Measurements from ENCODE around the gene TMEM108.

Gene TMEM108

DNA sequence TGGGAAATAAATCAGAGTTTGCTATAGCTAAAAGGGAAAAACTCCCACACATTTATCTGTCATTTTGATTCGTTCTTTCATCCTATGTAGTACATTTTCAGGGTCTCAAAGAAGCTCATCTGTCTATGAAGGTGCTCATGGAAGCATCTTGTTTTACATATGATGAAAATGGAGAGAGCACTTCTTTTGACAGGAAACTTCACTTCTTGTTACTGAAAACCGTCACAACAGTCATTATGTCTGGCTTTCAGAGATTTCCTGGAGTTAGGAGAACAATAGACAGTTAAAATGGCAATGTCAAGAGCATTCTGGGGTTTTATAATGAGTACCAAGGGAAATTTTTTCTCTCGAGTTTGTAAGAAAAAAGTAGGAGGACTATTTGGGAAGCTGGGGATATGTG is 83.3 kb downstream of the TMEM108 start:
- no peak for DNase-seq

DNA sequence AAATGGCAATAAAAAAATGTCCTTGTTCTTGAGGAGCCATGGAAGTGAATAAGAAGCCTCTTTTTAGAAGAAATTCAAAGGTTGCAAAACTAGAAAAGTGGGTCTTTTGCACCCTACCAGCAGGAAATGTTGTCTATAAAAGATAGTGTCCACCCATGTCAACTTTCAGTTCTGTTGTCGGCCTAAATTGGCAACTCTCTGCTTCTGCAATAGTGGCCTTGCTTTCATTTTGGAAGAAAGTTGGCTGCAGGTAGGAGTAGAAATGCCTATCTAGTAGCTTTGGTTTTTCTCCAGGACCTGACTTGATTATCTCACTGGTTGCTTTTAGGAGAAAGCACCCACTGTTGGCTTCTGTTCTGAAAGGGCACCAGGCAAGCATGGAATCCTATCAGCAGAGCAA is 85.4 kb downstream of the TMEM108 start:
- DNase-seq: no peak

DNA sequence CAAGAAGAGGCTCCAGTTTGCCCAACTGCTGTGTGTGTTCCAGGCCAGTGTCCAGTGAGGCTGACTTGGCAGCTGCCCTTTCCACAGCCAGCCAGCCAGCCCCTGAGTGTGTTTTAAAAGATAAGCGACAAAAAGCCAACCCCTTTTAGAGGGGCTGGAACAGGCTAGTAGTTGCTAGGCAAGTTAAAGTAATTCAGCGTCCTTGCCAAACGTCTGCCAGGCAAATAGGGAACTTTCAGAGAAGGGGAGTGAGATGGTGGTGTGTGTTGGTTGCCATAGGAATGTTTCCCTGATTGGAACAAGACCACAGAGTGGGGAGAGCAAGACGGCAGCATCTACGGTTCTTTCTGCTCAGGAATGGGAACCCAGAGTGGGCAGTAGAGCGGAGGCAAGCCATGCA is 86.3 kb downstream of the TMEM108 start:
- DNase-seq: no peak

GRCh38 chr3:133125171-133125570 is 87.0 kb downstream of the TMEM108 start:
- DNase-seq: no peak

- no peak for DNase-seq
Observed at GRCh38 chr3:133125802-133126201, 87.6 kb downstream of the TMEM108 start.

DNA sequence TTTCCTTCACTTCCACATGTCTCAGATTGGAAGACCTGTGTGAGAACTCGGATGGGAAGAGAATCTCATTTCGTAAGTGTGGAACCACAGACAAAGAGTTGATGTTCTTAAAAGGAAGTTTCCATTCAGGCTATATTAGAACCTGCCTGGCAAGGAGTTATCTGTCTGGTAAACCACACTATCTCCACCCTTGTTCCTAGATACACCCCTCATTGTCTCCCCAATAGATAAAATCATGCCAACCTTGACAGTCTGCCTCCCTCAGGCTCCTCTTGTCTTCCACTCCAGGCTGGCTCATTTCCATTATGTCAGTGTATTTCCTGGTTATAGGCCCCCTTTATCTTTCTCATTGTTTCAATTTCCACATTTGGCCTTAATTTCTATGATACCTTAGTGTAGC is 89.2 kb downstream of the TMEM108 start:
- no peak for DNase-seq

DNA sequence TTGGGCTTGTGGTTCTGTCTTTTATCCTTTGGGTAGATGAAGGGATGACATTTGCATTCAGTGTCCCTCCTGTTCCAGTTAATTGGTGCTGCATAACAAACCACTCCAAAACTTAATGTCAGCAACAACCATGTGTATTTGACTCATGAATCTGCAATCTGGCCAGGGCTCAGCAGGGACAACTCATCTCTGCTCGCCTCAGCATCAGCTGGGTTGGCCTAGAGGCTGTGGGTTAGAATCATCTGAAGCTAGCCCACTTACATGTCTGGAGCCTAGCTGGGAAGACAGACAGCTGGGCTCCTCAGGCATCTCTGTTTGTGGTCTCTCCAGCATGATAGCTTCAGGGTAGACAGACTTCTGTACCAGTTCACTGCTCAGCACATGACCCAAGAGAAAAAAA is 92.0 kb downstream of the TMEM108 start:
- DNase-seq: no peak

- no peak for DNase-seq
Observed at GRCh38 chr3:133135306-133135705, 97.1 kb downstream of the TMEM108 start.

GRCh38 chr3:133136114-133137041 is 98.2 kb downstream of the TMEM108 start:
- DNase-seq: no peak

DNA sequence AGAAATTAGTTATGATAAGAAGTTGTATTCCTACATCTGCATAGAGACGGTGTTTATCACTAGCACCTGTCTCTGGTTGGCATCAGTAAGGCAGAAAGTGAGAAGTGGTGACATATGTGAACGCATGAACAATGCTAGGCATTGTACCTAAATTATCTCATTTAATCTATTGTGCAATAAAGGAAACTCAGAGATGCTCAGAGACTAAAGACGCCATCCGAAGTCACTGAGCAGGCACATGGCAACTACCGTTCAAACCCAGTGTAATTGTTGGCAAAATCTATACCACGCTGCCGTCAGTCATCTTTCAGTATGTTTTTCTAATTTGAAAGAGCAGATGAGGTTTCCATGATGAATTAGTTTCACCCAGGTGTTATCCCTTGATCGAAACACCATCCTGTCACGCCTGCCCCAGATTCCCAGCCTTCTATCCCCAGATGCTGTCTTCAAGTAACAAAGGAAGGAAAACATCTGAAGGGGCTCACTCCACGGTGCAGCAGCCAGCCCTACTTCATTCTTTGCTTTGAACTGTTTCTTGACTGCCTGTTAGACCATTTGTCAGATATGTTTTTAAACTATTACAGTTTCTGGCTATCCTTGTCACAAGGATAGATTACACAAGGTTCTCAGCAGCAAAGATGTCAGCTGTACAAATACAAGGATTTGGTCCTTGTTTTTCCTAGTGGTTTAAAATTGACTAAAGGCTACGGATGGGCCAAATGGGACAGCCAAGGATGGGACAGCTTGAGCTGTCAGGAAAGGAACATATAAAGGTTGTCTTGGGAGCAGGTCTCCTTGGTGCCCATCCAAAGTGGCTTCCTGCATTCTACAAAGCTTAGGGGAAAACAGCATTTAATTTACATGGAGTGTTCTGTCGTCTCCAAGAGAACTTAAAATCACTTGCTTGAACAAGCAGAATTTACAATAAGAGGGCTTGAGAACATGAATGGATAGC is 99.1 kb downstream of the TMEM108 start:
- DNase-seq: no peak

DNA sequence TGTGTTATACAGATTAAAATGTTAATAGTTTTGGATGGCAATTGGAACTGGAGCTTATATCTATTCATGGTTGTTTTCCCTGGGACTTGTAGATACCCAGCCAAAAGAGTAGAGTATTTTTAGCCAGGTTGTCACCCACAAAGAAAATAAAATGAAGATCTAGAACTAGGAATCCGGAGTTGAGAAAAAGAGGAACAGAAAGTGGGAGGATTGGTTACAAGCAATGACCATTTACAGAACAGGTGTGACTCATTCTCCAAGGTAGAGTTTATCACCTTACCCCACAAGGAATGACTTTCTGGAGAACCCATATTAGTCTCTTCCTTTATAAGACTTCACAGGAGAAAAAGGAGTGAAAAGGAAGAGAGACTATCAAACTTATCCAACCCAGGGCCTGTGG is 99.8 kb downstream of the TMEM108 start:
- DNase-seq: no peak

DNA sequence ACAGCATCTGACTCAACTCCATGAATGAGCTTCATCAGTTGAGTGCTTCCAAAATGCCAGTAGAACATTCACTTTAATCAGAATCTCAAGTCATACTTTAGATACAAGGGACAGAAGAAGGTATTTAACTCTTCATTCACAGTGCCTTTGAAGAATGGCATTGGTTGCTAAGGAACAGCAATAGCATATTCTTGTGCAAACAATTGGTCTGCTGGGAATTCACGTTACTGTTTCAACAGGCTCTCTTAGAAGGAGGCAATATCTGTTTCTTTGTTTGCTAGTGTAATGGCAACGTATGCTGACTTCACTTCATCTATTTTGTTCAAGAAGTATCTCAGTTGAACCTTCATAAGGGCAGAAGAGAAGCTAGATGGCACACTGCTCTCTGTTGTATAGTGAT is 113.9 kb downstream of the TMEM108 start:
- no peak for DNase-seq

DNA sequence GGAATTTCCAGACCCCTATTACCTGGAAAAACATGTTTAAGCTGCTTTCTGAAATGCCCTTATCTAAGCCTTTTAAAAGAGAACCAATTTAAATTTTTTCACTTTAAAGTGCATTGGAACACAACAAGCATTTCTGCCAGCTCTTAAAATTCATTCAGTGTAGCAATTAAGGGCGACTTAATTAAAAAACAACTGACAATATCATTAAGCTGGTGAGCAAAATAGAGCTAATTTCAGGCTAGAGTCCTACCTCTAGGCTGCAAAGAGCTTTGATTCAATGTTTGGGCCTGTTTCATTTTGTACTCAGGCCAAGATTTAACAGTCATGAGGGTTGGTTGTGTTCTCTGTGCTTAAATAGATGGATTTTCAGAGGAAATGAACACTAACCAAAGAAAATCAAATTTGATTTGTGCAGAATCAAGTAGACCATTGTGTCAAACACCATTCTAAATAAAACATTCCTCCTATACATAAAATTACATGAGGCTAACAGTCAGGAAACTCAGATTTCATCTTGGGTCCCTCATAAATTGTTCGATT is 114.6 kb downstream of the TMEM108 start:
- DNase-seq: no peak

- DNase-seq: no peak
Observed at GRCh38 chr3:133153382-133153781, 115.2 kb downstream of the TMEM108 start.

DNA sequence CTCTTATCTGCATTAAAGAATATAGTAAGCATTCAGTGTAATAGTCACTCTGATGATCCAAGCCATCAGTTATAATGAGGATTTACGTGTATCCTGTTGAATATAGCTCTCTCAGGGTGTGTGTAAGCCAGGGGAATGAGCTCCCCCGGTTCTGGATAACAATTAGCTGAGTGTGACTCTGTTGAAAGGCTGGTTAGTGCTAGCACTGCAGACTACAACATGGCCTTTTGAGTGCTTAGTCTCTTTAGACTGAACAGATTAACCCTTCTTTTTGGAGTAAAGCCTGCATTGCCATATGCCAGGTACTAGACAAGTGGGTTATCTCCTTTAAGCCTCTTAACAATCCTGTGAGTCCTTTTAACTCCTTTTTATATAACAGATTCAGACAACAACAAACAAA is 119.5 kb downstream of the TMEM108 start:
- DNase-seq: no peak

DNA sequence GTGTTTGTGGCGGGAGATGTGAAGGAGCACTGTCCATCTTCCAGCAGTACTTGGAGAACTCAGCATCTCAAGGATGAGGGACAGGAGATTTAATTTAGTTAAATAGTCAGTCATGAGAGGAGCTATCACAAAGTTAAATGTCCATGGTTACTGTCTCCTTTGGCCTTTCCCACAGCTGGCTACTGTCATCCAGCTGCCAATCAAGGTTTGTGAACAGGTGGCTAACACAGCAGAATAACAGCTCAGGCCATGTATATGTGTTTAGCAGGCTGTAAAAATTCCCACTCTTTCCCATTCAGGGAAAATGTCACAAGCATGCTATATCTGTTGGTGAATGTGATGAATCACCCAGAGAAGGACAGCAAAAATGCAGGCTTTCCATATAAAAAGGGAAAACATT is 120.5 kb downstream of the TMEM108 start:
- no peak for DNase-seq

- DNase-seq: peak in 2 of 4 experiments; percentile 5 to 14
Observed at GRCh38 chr3:133159498-133160475, 121.6 kb downstream of the TMEM108 start.

DNA sequence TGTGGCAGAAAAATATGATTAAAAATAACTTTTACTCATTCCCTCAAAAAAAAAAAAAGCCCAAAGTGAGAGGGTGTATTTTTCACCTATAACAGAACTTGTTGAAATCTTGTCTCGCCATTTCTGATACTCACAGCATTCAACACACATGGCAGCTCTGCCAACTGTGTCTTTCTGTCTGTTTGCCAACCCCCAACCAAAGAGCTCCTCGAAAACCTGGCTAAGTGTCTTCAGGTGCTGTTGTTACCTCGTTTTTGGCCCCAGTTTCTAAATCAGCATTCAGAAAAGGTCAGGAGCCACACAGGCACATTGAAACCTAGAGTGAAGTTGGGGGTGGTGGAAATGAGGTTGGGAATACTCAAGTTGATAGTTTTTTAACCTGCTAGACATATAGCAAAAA is 123.5 kb downstream of the TMEM108 start:
- no peak for DNase-seq

DNA sequence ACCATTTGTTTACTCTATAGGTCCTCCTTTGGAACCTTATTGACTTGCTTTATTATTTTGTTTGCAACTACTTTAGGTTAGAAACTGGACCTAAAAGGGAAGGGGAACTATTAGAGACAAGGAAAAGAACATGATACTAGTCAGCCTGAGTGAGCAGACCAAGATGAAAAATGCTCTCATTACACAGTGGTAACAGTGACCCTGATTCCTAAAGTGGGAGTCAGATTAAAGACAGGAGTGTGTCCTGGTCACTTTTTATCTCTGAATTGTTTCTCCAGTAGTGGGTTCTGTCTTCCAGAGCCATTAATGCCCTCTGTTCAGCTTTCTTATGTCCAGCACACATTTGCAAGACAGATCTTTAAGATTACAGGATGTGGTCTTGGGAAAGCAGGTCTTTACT is 124.1 kb downstream of the TMEM108 start:
- DNase-seq: no peak

GRCh38 chr3:133162670-133163305 is 124.6 kb downstream of the TMEM108 start:
- no peak for DNase-seq

DNA sequence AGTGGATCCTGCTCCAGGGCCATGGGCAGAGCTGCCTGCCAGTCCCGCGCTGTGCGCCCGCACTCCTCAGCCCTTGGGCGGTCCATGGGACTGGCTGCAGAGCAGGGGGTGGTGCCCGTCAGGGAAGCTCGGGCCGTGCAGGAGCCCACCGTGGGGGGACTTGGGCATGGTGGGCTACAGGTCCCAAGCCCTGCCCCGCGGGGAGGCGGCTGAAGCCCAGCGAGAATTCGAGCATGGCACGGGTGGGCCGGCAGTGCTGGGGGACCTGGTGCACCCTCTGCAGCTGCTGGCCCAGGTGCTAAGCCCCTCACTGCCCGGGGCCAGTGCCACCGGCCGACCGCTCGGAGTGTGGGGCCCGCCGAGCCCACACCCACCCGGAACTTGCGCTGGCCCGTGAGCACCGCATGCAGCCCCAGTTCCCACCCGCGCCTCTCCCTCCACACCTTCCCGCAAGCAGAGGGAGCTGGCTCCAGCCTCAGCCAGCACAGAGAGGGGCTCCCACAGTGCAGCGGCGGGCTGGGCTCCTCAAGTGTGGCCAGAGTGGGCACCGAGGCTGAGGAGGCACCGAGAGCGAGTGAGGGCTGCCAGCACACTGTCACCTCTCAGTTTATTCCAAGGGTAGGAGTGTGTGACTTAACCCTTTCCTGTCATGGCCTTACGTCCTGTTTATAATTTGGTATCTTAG is 129.3 kb downstream of the TMEM108 start:
- DNase-seq: no peak

All from suppressor macrophage (primary cell).